HL-60 (cell line): ENCODE results near the gene GSTA2.

Experiments used
- CTCF ChIP-seq: IDR thresholded peaks from one replicate; pipeline ENCODE4 v1.5.1; 2011; ENCODE audit warnings: low read length, control low read depth, inconsistent platforms; ENCODE audit not compliant: insufficient read depth
- GABPA ChIP-seq: IDR thresholded peaks from 2 replicates; pipeline ENCODE4 v1.6.1; 2012; ENCODE audit warnings: low read depth
- POLR2AphosphoS5 ChIP-seq: IDR thresholded peaks from 2 replicates; pipeline ENCODE4 v1.6.1; 2012; ENCODE audit warnings: low read depth
- TF ChIP-seq, protein P1 (sequence below): IDR thresholded peaks from 2 replicates; pipeline ENCODE4 v1.6.1; 2012; ENCODE audit warnings: low read depth; ENCODE audit not compliant: insufficient replicate concordance

GRCh38 chr6:52790861-52791260 is 27.6 kb upstream of the GSTA2 start:
- TF ChIP-seq CTCF (no peak), POLR2AphosphoS5 (no peak), GABPA (no peak)
- TF ChIP-seq, protein P1, sequence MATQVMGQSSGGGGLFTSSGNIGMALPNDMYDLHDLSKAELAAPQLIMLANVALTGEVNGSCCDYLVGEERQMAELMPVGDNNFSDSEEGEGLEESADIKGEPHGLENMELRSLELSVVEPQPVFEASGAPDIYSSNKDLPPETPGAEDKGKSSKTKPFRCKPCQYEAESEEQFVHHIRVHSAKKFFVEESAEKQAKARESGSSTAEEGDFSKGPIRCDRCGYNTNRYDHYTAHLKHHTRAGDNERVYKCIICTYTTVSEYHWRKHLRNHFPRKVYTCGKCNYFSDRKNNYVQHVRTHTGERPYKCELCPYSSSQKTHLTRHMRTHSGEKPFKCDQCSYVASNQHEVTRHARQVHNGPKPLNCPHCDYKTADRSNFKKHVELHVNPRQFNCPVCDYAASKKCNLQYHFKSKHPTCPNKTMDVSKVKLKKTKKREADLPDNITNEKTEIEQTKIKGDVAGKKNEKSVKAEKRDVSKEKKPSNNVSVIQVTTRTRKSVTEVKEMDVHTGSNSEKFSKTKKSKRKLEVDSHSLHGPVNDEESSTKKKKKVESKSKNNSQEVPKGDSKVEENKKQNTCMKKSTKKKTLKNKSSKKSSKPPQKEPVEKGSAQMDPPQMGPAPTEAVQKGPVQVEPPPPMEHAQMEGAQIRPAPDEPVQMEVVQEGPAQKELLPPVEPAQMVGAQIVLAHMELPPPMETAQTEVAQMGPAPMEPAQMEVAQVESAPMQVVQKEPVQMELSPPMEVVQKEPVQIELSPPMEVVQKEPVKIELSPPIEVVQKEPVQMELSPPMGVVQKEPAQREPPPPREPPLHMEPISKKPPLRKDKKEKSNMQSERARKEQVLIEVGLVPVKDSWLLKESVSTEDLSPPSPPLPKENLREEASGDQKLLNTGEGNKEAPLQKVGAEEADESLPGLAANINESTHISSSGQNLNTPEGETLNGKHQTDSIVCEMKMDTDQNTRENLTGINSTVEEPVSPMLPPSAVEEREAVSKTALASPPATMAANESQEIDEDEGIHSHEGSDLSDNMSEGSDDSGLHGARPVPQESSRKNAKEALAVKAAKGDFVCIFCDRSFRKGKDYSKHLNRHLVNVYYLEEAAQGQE, result no peak
